HUES6 (cell line): ENCODE data around the gene PTGES.

Source experiments
- H3K27ac ChIP-seq: 2 replicates; pipeline ENCODE4 v1.7.0; 2013; ENCODE audit warnings: low read depth, mild to moderate bottlenecking, low read length, inconsistent platforms
- H3K27me3 ChIP-seq: 2 replicates; pipeline ENCODE4 v1.6.1; 2013; ENCODE audit warnings: low read length; ENCODE audit not compliant: control insufficient read depth, insufficient read depth
- H3K36me3 ChIP-seq: 2 replicates; pipeline ENCODE4 v1.6.1; 2013; ENCODE audit warnings: low read length; ENCODE audit not compliant: control insufficient read depth, insufficient read depth
- H3K4me1 ChIP-seq: 2 replicates; pipeline ENCODE4 v1.6.1; 2013; ENCODE audit warnings: low read length; ENCODE audit not compliant: control insufficient read depth, insufficient read depth
- H3K4me3 ChIP-seq: 2 replicates; pipeline ENCODE4 v1.5.1; 2013; ENCODE audit warnings: low read depth, low read length
- H3K9ac ChIP-seq: one replicate; pipeline ENCODE4 v1.6.1; 2013; ENCODE audit warnings: mild to moderate bottlenecking, low read length
- H3K9me3 ChIP-seq: 2 replicates; pipeline ENCODE4 v1.6.1; 2013; ENCODE audit warnings: low read depth, low read length; ENCODE audit not compliant: control insufficient read depth, insufficient read depth

PTGES gene

GRCh38 chr9:129701549-129701948, 51.3 kb downstream of the PTGES start:
- no peaks in the 10 kb centered on the region for H3K36me3 ChIP-seq
- peaks cover 6% of the 10 kb centered on the region for H3K27me3 ChIP-seq
- peaks cover 18% of the 10 kb centered on the region for H3K4me1 ChIP-seq
- H3K4me3 ChIP-seq, result no peak overlapping the region
- H3K27ac ChIP-seq, result no peak overlapping the region
- no peak overlapping the region for H3K9ac ChIP-seq
- no peaks in the 10 kb centered on the region for H3K9me3 ChIP-seq

- Histone ChIP-seq H3K9ac (no peak overlapping the region), H3K36me3 (no peaks in the 10 kb centered on the region), H3K27ac (no peak overlapping the region), H3K4me3 (no peak overlapping the region), H3K27me3 (peaks cover 9% of the 10 kb centered on the region), H3K9me3 (no peaks in the 10 kb centered on the region), H3K4me1 (peaks cover 19% of the 10 kb centered on the region)
These were observed 51.8 kb downstream of the PTGES start for GRCh38 chr9:129701054-129701453.

GRCh38 chr9:129698254-129698757, 54.5 kb downstream of the PTGES start:
- Histone ChIP-seq H3K9me3 (no peaks in the 10 kb centered on the region), H3K27ac (no peak overlapping the region), H3K4me3 (no peak overlapping the region), H3K9ac (no peak overlapping the region), H3K4me1 (peaks cover 19% of the 10 kb centered on the region), H3K36me3 (no peaks in the 10 kb centered on the region), H3K27me3 (peaks cover 13% of the 10 kb centered on the region)

- H3K4me1 ChIP-seq, result peaks cover 19% of the 10 kb centered on the region
- no peaks in the 10 kb centered on the region for H3K9me3 ChIP-seq
- peak overlapping the region; percentile 69 for H3K9ac ChIP-seq
- H3K36me3 ChIP-seq, result no peaks in the 10 kb centered on the region
- peaks cover 13% of the 10 kb centered on the region for H3K27me3 ChIP-seq
- peak overlapping the region; percentile 80 for H3K4me3 ChIP-seq
- no peak overlapping the region for H3K27ac ChIP-seq
These were observed 55.1 kb downstream of the PTGES start for GRCh38 chr9:129697656-129698253.

GRCh38 chr9:129696944-129697655, 55.7 kb downstream of the PTGES start:
- H3K27ac ChIP-seq, result no peak overlapping the region
- peak overlapping the region; percentile 80 for H3K4me3 ChIP-seq
- peaks cover 19% of the 10 kb centered on the region for H3K4me1 ChIP-seq
- no peaks in the 10 kb centered on the region for H3K36me3 ChIP-seq
- peaks cover 13% of the 10 kb centered on the region for H3K27me3 ChIP-seq
- H3K9me3 ChIP-seq, result no peaks in the 10 kb centered on the region
- H3K9ac ChIP-seq, result peak overlapping the region; percentile 69

- H3K27ac ChIP-seq, result no peak overlapping the region
- no peaks in the 10 kb centered on the region for H3K36me3 ChIP-seq
- no peak overlapping the region for H3K9ac ChIP-seq
- H3K4me1 ChIP-seq, result peaks cover 19% of the 10 kb centered on the region
- H3K9me3 ChIP-seq, result no peaks in the 10 kb centered on the region
- H3K27me3 ChIP-seq, result peaks cover 13% of the 10 kb centered on the region
- H3K4me3 ChIP-seq, result no peak overlapping the region
These were observed 57.0 kb downstream of the PTGES start for GRCh38 chr9:129695870-129696269.

GRCh38 chr9:129694243-129694646, 58.6 kb downstream of the PTGES start:
- Histone ChIP-seq H3K27ac (no peak overlapping the region), H3K27me3 (peaks cover 13% of the 10 kb centered on the region), H3K36me3 (no peaks in the 10 kb centered on the region), H3K4me1 (peaks cover 19% of the 10 kb centered on the region), H3K9me3 (no peaks in the 10 kb centered on the region), H3K4me3 (no peak overlapping the region), H3K9ac (no peak overlapping the region)

- Histone ChIP-seq H3K27ac (no peak overlapping the region), H3K36me3 (no peaks in the 10 kb centered on the region), H3K4me3 (no peak overlapping the region), H3K9ac (no peak overlapping the region), H3K27me3 (peaks cover 13% of the 10 kb centered on the region), H3K9me3 (no peaks in the 10 kb centered on the region), H3K4me1 (peaks cover 18% of the 10 kb centered on the region)
These were observed 59.1 kb downstream of the PTGES start for GRCh38 chr9:129693741-129694140.

GRCh38 chr9:129692534-129692933, 60.3 kb downstream of the PTGES start:
- no peak overlapping the region for H3K4me3 ChIP-seq
- H3K36me3 ChIP-seq, result no peaks in the 10 kb centered on the region
- H3K27me3 ChIP-seq, result peaks cover 13% of the 10 kb centered on the region
- H3K4me1 ChIP-seq, result peaks cover 8% of the 10 kb centered on the region
- H3K9ac ChIP-seq, result no peak overlapping the region
- no peaks in the 10 kb centered on the region for H3K9me3 ChIP-seq
- no peak overlapping the region for H3K27ac ChIP-seq
